Parathyroid adenoma (tissue), 2 donors: ENCODE data around the gene CIB2.

ENCODE experiments used
- H2AFZ ChIP-seq: fragments of 300-600 bp; sonication (generic); one replicate; pipeline ENCODE4 v1.7.0; 2017; ENCODE audit warnings: antibody characterized with exemption, mild to moderate bottlenecking
- H3K27ac ChIP-seq: fragments of 300-600 bp; sonication (generic); one replicate; pipeline ENCODE4 v1.7.0; 2017
- H3K27me3 ChIP-seq: fragments of 300-600 bp; sonication (generic); one replicate; pipeline ENCODE4 v1.7.0; 2017; ENCODE audit warnings: low read length; ENCODE audit not compliant: control insufficient read depth, insufficient read depth
- H3K36me3 ChIP-seq: fragments of 300-600 bp; sonication (generic); one replicate; pipeline ENCODE4 v1.7.0; 2017; ENCODE audit warnings: low read length; ENCODE audit not compliant: control insufficient read depth, insufficient read depth
- H3K4me1 ChIP-seq: fragments of 300-600 bp; sonication (generic); one replicate; pipeline ENCODE4 v1.7.0; 2017; ENCODE audit warnings: control low read depth
- H3K4me2 ChIP-seq: fragments of 300-600 bp; sonication (generic); one replicate; pipeline ENCODE4 v1.7.0; 2017; ENCODE audit warnings: low read length
- H3K4me3 ChIP-seq: fragments of 300-600 bp; sonication (generic); one replicate; pipeline ENCODE4 v1.7.0; 2017; ENCODE audit warnings: low read depth, low read length
- H3K79me2 ChIP-seq: fragments of 300-600 bp; sonication (generic); one replicate; pipeline ENCODE4 v1.7.0; 2017; ENCODE audit warnings: control low read depth
- H3K9ac ChIP-seq: fragments of 300-600 bp; sonication (generic); one replicate; pipeline ENCODE4 v1.7.0; 2017; ENCODE audit warnings: mild to moderate bottlenecking
- H3K9me3 ChIP-seq: fragments of 300-600 bp; sonication (generic); one replicate; pipeline ENCODE4 v1.7.0; 2017; ENCODE audit warnings: low read length; ENCODE audit not compliant: control insufficient read depth
- TF ChIP-seq, protein P1 (sequence below): fragments of 300-600 bp; sonication (generic); IDR thresholded peaks from one replicate; pipeline ENCODE4 v1.7.0; 2017; ENCODE audit warnings: antibody characterized with exemption, mild to moderate bottlenecking
- donor health status: primary hyperparathyroidism.

The CIB2 gene

DNA sequence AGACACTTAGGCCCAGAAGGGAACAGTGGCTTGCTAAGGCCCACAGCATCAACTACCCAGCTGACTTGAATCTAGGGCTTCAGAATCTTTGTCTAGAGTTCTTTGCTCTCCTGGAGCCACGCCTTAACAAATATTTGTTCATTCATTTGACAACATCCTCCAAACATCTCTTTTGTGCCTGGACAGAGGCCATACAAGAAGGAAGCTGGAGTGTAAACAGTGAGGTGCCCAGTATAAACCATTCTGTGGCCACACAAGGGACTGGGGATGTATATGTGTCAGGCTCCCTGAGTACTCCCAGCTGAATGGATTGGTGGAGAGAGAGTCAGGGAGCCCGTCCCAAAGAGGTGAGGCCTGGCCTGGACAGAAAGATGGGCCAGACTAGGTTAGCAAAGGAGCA is 3.4 kb downstream of the CIB2 start:
- H3K9me3 ChIP-seq = no peaks in the 10 kb centered on the region
- no peaks in the 10 kb centered on the region for H3K79me2 ChIP-seq
- H3K4me1 ChIP-seq = no peaks in the 10 kb centered on the region
- TF ChIP-seq, protein P1, sequence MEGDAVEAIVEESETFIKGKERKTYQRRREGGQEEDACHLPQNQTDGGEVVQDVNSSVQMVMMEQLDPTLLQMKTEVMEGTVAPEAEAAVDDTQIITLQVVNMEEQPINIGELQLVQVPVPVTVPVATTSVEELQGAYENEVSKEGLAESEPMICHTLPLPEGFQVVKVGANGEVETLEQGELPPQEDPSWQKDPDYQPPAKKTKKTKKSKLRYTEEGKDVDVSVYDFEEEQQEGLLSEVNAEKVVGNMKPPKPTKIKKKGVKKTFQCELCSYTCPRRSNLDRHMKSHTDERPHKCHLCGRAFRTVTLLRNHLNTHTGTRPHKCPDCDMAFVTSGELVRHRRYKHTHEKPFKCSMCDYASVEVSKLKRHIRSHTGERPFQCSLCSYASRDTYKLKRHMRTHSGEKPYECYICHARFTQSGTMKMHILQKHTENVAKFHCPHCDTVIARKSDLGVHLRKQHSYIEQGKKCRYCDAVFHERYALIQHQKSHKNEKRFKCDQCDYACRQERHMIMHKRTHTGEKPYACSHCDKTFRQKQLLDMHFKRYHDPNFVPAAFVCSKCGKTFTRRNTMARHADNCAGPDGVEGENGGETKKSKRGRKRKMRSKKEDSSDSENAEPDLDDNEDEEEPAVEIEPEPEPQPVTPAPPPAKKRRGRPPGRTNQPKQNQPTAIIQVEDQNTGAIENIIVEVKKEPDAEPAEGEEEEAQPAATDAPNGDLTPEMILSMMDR = no peak
- H2AFZ ChIP-seq = no peak overlapping the region
- no peak overlapping the region for H3K27ac ChIP-seq
- H3K4me3 ChIP-seq = no peak overlapping the region
- no peak overlapping the region for H3K9ac ChIP-seq
- no peaks in the 10 kb centered on the region for H3K36me3 ChIP-seq
- no peak overlapping the region for H3K4me2 ChIP-seq
- H3K27me3 ChIP-seq = no peaks in the 10 kb centered on the region

DNA sequence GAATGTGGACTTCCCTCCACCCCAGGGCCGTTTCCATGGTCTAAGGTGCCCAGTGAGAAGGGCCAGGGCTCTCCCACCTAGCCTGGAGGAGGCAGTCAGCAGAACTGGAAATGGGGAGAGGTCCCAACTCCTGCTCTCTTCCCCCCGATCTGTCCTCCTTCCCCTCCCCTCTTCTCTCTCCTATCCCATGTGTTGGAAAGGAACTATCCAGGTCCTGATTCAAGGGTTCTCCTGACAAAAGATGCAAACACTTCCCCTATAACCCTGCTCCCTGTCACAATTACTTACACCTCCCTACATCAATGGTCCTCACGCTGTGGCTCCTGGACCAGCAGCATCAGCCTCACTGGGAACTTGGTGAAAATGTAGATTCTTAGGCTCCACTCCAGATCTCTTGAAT is 6.0 kb downstream of the CIB2 start:
- no peaks in the 10 kb centered on the region for H3K4me1 ChIP-seq
- H3K4me3 ChIP-seq = no peak overlapping the region
- no peaks in the 10 kb centered on the region for H3K36me3 ChIP-seq

DNA sequence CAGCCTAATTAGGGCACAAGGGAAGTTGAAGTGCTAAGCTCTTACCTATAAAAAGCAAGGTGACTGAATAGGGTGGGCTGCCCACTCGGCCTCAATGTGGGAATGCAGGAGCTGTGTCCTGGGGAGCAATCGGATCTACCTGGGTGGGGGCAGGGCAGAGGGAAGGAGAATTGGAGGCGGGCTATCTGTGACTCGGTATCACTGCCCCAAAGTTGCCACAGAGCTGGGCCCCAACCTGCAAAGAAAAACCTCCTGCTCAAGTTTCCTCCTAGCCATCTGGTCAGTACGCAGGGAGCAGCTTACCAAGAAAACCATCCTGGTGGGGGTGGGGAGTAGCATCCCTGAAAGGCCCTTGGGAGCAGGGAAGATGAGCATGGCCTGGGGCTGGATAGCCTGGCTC is 10.7 kb downstream of the CIB2 start:
- TF ChIP-seq, protein P1 = no peak
- Histone ChIP-seq H3K9me3 (no peaks in the 10 kb centered on the region), H3K36me3 (no peaks in the 10 kb centered on the region), H3K4me2 (no peak overlapping the region), H3K27me3 (no peaks in the 10 kb centered on the region), H3K79me2 (no peaks in the 10 kb centered on the region), H3K27ac (no peak overlapping the region), H3K4me1 (no peaks in the 10 kb centered on the region), H3K4me3 (no peak overlapping the region), H3K9ac (no peak overlapping the region), H2AFZ (no peak overlapping the region)

More for the DNA sequence above, 6.0 kb downstream of the CIB2 start:
- TF ChIP-seq, protein P1 = no peak
- Histone ChIP-seq H3K27ac (no peak overlapping the region), H3K27me3 (no peaks in the 10 kb centered on the region), H3K4me2 (no peak overlapping the region), H2AFZ (no peak overlapping the region), H3K9me3 (no peaks in the 10 kb centered on the region), H3K9ac (no peak overlapping the region), H3K79me2 (no peaks in the 10 kb centered on the region)

DNA sequence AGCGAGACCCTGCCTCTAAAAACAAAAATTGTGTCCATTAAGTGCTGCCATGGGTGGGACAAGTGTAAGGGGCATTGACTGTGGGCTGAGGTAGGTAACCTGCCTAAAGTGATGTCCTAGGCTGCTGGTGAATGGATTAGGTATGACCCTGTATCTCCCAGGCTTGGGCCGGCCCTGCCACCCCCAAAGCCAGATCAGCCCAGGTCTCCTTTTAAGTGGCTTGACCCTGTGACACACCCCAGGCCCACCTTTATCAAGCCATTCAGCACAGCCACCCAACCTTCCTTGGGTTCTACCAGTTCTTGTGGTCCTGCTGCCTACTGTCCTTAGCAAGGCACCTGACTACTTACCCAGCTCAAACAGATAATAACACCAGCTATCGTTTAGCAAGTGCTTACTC is 18.7 kb downstream of the CIB2 start:
- Histone ChIP-seq H3K4me3 (no peak overlapping the region), H3K4me2 (no peak overlapping the region), H3K9me3 (no peaks in the 10 kb centered on the region), H3K36me3 (no peaks in the 10 kb centered on the region), H2AFZ (no peak overlapping the region), H3K79me2 (no peaks in the 10 kb centered on the region), H3K9ac (no peak overlapping the region), H3K27me3 (no peaks in the 10 kb centered on the region), H3K27ac (no peak overlapping the region), H3K4me1 (no peaks in the 10 kb centered on the region)
- TF ChIP-seq, protein P1 = no peak

DNA sequence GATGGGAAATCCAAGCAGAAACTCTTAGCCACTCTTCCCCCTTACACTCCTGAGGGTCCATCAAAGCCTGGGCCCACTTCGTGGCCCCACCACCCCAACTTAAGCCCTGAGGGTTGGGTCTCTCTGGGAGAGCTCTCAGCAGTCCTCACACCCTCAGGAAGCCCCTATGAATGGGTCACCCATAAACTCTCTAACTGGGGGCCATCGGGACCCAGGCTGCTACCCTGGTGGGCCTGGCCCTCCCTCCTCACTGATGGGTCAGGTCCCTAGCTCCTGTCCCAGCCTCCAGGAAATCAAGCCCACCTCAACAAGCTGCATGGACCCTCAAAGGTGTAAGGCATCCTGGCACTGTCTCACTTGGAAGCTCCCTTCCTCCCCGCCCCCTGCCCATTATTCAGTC is 19.5 kb downstream of the CIB2 start:
- Histone ChIP-seq H3K9me3 (no peaks in the 10 kb centered on the region), H2AFZ (no peak overlapping the region), H3K9ac (no peak overlapping the region), H3K4me1 (no peaks in the 10 kb centered on the region), H3K4me3 (no peak overlapping the region), H3K36me3 (no peaks in the 10 kb centered on the region), H3K27me3 (no peaks in the 10 kb centered on the region), H3K27ac (no peak overlapping the region), H3K79me2 (no peaks in the 10 kb centered on the region), H3K4me2 (no peak overlapping the region)
- TF ChIP-seq, protein P1 = no peak
